HG02938 (cell line): ENCODE measurements around the gene CHID1.
A peak's percentile ranks its signal among the peaks of the same experiment; 100 is the strongest.

Experiments used
- ATAC-seq: cut with Tn5 transposase; IDR thresholded peaks from one replicate; pipeline ENCODE4 v1.9.1; 2021; ENCODE audit warnings: mild to moderate bottlenecking, moderate library complexity; ENCODE audit not compliant: unreplicated experiment

The CHID1 gene

GRCh38 chr11:933142-933851, 22.7 kb upstream of the CHID1 start:
- ATAC-seq: no peak

- ATAC-seq: no peak
Measured at GRCh38 chr11:932435-932834, 21.8 kb upstream of the CHID1 start.

GRCh38 chr11:931385-931784, 20.8 kb upstream of the CHID1 start:
- no peak for ATAC-seq

- ATAC-seq: no peak
Measured at GRCh38 chr11:929405-929804, 18.8 kb upstream of the CHID1 start.

GRCh38 chr11:928786-929185, 18.2 kb upstream of the CHID1 start:
- no peak for ATAC-seq

GRCh38 chr11:927871-928270, 17.3 kb upstream of the CHID1 start:
- ATAC-seq: no peak

- ATAC-seq: no peak
Measured at GRCh38 chr11:926341-926916, 15.8 kb upstream of the CHID1 start.

- ATAC-seq: peak; percentile 48
Measured at GRCh38 chr11:925496-926301, 15.1 kb upstream of the CHID1 start, which contains the start of gene AP2A2. AP2A2 (plus strand) TSS chr11:925870; CDS start chr11:926022, 152 bp downstream.

- no peak for ATAC-seq
Measured at GRCh38 chr11:925158-925495, 14.5 kb upstream of the CHID1 start.

- ATAC-seq: no peak
Measured at GRCh38 chr11:924406-925157, 14.0 kb upstream of the CHID1 start.

- no peak for ATAC-seq
Measured at GRCh38 chr11:923691-924405, 13.2 kb upstream of the CHID1 start.

- no peak for ATAC-seq
Measured at GRCh38 chr11:921921-922678, 11.5 kb upstream of the CHID1 start.

- ATAC-seq: no peak
Measured at GRCh38 chr11:917426-917825, 6.8 kb upstream of the CHID1 start.

- ATAC-seq: no peak
Measured at GRCh38 chr11:914747-915501, 4.3 kb upstream of the CHID1 start.

- no peak for ATAC-seq
Measured at GRCh38 chr11:914204-914603, 3.6 kb upstream of the CHID1 start.

GRCh38 chr11:913043-913442, 2.4 kb upstream of the CHID1 start:
- no peak for ATAC-seq

- no peak for ATAC-seq
Measured at GRCh38 chr11:912266-912665, 1.7 kb upstream of the CHID1 start.

- no peak for ATAC-seq
Measured at GRCh38 chr11:911890-912219, 1.2 kb upstream of the CHID1 start.
